HepG2 (cell line): Measurements from ENCODE around the gene POLR1G. TPM values are rescaled to one million over a fixed set of nuclear protein-coding genes. Genes with fewer than 3 reads are reported as not detected.
A peak's percentile ranks its signal among the peaks of the same experiment; 100 is the strongest.

Source experiments
- ADNP ChIP-seq: sonication (generic); formaldehyde crosslinking; IDR thresholded peaks from 2 replicates; pipeline ENCODE4 v1.4.0; 2020; ENCODE audit warnings: missing genetic modification reagents
- ARID2 ChIP-seq: sonication (generic); formaldehyde crosslinking; IDR thresholded peaks from 2 replicates; pipeline ENCODE4 v1.8.1; 2022; ENCODE audit warnings: mild to moderate bottlenecking, missing genetic modification reagents, borderline replicate concordance
- CHD4 ChIP-seq: fragments of 200-600 bp; sonication (generic); IDR thresholded peaks from 2 replicates; pipeline ENCODE4 v1.7.0; 2017; ENCODE audit warnings: mild to moderate bottlenecking, low read length, borderline replicate concordance
- ELF4 ChIP-seq: sonication (generic); formaldehyde crosslinking; IDR thresholded peaks from 2 replicates; pipeline ENCODE4 v1.5.0; 2020; ENCODE audit warnings: missing genetic modification reagents, mild to moderate bottlenecking, moderate library complexity, borderline replicate concordance
- EZH2 ChIP-seq: conservative IDR thresholded peaks from 2 replicates; pipeline ENCODE4 v1.6.1; 2012; ENCODE audit warnings: mild to moderate bottlenecking, low read depth, low read length, moderate library complexity
- HDAC2 ChIP-seq: sonication (generic); formaldehyde crosslinking; IDR thresholded peaks from 2 replicates; pipeline ENCODE4 v1.4.0; 2020; ENCODE audit warnings: missing genetic modification reagents
- IKZF1 ChIP-seq: fragments of 450-650 bp; IDR thresholded peaks from 2 replicates; pipeline ENCODE4 v1.7.1; 2016
- KDM5A ChIP-seq: fragments of 200-600 bp; sonication (generic); IDR thresholded peaks from 2 replicates; pipeline ENCODE4 v1.7.0; 2018; ENCODE audit warnings: antibody characterized with exemption, mild to moderate bottlenecking, low read length, borderline replicate concordance
- MLLT10 ChIP-seq: sonication (generic); formaldehyde crosslinking; IDR thresholded peaks from 2 replicates; pipeline ENCODE4 v1.4.0; 2020; ENCODE audit warnings: missing genetic modification reagents
- MYPOP ChIP-seq: sonication (generic); formaldehyde crosslinking; IDR thresholded peaks from 2 replicates; pipeline ENCODE4 v1.8.1; 2023; ENCODE audit warnings: mild to moderate bottlenecking, moderate library complexity, missing genetic modification reagents
- NFKB2 ChIP-seq: sonication (generic); formaldehyde crosslinking; IDR thresholded peaks from 2 replicates; pipeline ENCODE4 v1.4.0; 2020; ENCODE audit warnings: missing genetic modification reagents, borderline replicate concordance
- NR3C1 ChIP-seq: sonication (generic); formaldehyde crosslinking; IDR thresholded peaks from 2 replicates; pipeline ENCODE4 v1.4.0; 2020; ENCODE audit warnings: missing genetic modification reagents
- PAF1 ChIP-seq: IDR thresholded peaks from 2 replicates; pipeline ENCODE4 v1.6.1; 2016; ENCODE audit warnings: missing genetic modification reagents, missing compliant biosample characterization
- SALL2 ChIP-seq: sonication (generic); formaldehyde crosslinking; IDR thresholded peaks from 2 replicates; pipeline ENCODE4 v1.8.1; 2023; ENCODE audit warnings: mild to moderate bottlenecking, missing genetic modification reagents, inconsistent platforms
- SIX1 ChIP-seq: sonication (generic); formaldehyde crosslinking; IDR thresholded peaks from 2 replicates; pipeline ENCODE4 v1.4.0; 2020; ENCODE audit warnings: missing genetic modification reagents, borderline replicate concordance
- SNAPC2 ChIP-seq: sonication (generic); formaldehyde crosslinking; IDR thresholded peaks from 2 replicates; pipeline ENCODE4 v1.8.1; 2022; ENCODE audit warnings: mild to moderate bottlenecking, missing genetic modification reagents
- TCF7L2 ChIP-seq: IDR thresholded peaks from 2 replicates; pipeline ENCODE4 v1.6.1; 2011; ENCODE audit warnings: mild to moderate bottlenecking, low read depth, low read length, moderate library complexity
- TEAD3 ChIP-seq: optimal IDR thresholded peaks from 2 replicates; pipeline ENCODE3; 2016; ENCODE audit warnings: borderline replicate concordance
- TRAFD1 ChIP-seq: sonication (generic); formaldehyde crosslinking; IDR thresholded peaks from 2 replicates; pipeline ENCODE4 v1.5.1; 2020; ENCODE audit warnings: missing genetic modification reagents, mild to moderate bottlenecking, borderline replicate concordance
- ZBTB3 ChIP-seq: sonication (generic); formaldehyde crosslinking; IDR thresholded peaks from 2 replicates; pipeline ENCODE4 v1.4.0; 2020; ENCODE audit warnings: low read depth, mild to moderate bottlenecking, moderate library complexity, missing genetic modification reagents, borderline replicate concordance
- ZNF18 ChIP-seq: sonication (generic); formaldehyde crosslinking; IDR thresholded peaks from 2 replicates; pipeline ENCODE4 v1.8.0; 2022; ENCODE audit warnings: mild to moderate bottlenecking, missing genetic modification reagents; ENCODE audit not compliant: insufficient replicate concordance
- ZNF256 ChIP-seq: sonication (generic); formaldehyde crosslinking; conservative IDR thresholded peaks from 2 replicates; pipeline ENCODE4 v1.4.0; 2020; ENCODE audit warnings: missing genetic modification reagents
- ZNF350 ChIP-seq: sonication (generic); formaldehyde crosslinking; IDR thresholded peaks from 2 replicates; pipeline ENCODE4 v1.4.0; 2020; ENCODE audit warnings: mild to moderate bottlenecking, low read depth, missing genetic modification reagents, borderline replicate concordance
- ZNF543 ChIP-seq: sonication (generic); formaldehyde crosslinking; IDR thresholded peaks from 2 replicates; pipeline ENCODE4 v1.4.0; 2020; ENCODE audit warnings: mild to moderate bottlenecking, missing genetic modification reagents
- ZNF557 ChIP-seq: sonication (generic); formaldehyde crosslinking; IDR thresholded peaks from 2 replicates; pipeline ENCODE4 v1.4.0; 2020; ENCODE audit warnings: missing genetic modification reagents
- polyA plus RNA-seq, 8 experiments: library from polyadenylated mRNA; depleted of rRNA in 3 of 8; stranded (reverse) in 7 of 8; unstranded in 1 of 8; fragments of >200 nt; fragmentation: Illumina TruSeq in 4 of 8; extraction: Trizol in 4 of 8; gene quantifications; 2 replicates each; pipeline versions ENCODE4 v1.2.1 to v1.2.3, GENCODE V29; 2011 to 2016; ENCODE audit warnings: low read depth in 4 of 8, missing spikeins in 1 of 8, mixed read lengths in 1 of 8; ENCODE audit not compliant: insufficient read depth in 1 of 8
- total RNA-seq, 5 experiments: library from RNA; depleted of rRNA; stranded (reverse); fragments of >200 nt; fragmentation: Illumina TruSeq; extraction: Trizol; gene quantifications; 2 replicates each; pipeline ENCODE4 v1.2.3, GENCODE V29; 2016; ENCODE audit warnings: low read depth in 1 of 5

POLR1G gene
- total and polyA plus RNA-seq, 2 of the 13 experiments (the other 11 are each of a cell fraction or from before 2014, with no cell fraction given) = 3.5 to 20.8 TPM

GRCh38 chr19:45424191-45425058, 18.0 kb downstream of the POLR1G start (continued):
- no peak for TF ChIP-seq TCF7L2
- no peak for TF ChIP-seq TRAFD1 (CRISPR knock-in tag)
- TF ChIP-seq MYPOP = no peak
- TF ChIP-seq TEAD3 (CRISPR knock-in tag) = peak; percentile 55
- TF ChIP-seq NR3C1 = no peak
- 0 out of 2 replicates have a peak, but pooled peaks have one; percentile 76 for TF ChIP-seq ZBTB3 (CRISPR knock-in tag)
- TF ChIP-seq ZNF18 = no peak
- TF ChIP-seq NFKB2 = no peak
- no peak for TF ChIP-seq SNAPC2 (CRISPR knock-in tag)
- no peak for TF ChIP-seq EZH2
- no peak for TF ChIP-seq PAF1
- no peak for TF ChIP-seq SALL2 (CRISPR knock-in tag)
- TF ChIP-seq HDAC2 = 0 out of 2 replicates have a peak, but pooled peaks have one; percentile 23
- 0 out of 2 replicates have a peak, but pooled peaks have one; percentile 10 for TF ChIP-seq ARID2 (CRISPR knock-in tag)
- no peak for TF ChIP-seq CHD4
- TF ChIP-seq ZNF543 (CRISPR knock-in tag) = peak; percentile 49; the same call in 1 of the 2 replicates
- peak; percentile 41; the same call in 1 of the 2 replicates for TF ChIP-seq SIX1 (CRISPR knock-in tag)
- TF ChIP-seq ZNF350 (CRISPR knock-in tag) = no peak; the same call in 1 of the 2 replicates
- TF ChIP-seq ZNF256 (CRISPR knock-in tag) = no peak
- peak; percentile 75; the same call in 1 of the 2 replicates for TF ChIP-seq ZNF557 (CRISPR knock-in tag)
- peak; percentile 57; the same call in 1 of the 2 replicates for TF ChIP-seq ADNP
- peak; percentile 83; the same call in 1 of the 2 replicates for TF ChIP-seq ELF4 (CRISPR knock-in tag)
- no peak for TF ChIP-seq MLLT10 (CRISPR knock-in tag)
- no peak for TF ChIP-seq IKZF1
- no peak for TF ChIP-seq KDM5A
